DMS153 treated with DMSO at 0.1 percent for 48 hours (cell line): ENCODE measurements around the gene B4GALNT2.
"Not testable (repeated sequence)": the region's sequence is repeated elsewhere in the genome, so short reads cannot be mapped to it uniquely, and the experiment has no call there.

Source experiments
- DNase-seq: peaks from one replicate; lab custom pipeline; 2025; ENCODE audit not compliant: unreplicated experiment; lab: John Stamatoyannopoulos, UW

B4GALNT2 gene, protein sequence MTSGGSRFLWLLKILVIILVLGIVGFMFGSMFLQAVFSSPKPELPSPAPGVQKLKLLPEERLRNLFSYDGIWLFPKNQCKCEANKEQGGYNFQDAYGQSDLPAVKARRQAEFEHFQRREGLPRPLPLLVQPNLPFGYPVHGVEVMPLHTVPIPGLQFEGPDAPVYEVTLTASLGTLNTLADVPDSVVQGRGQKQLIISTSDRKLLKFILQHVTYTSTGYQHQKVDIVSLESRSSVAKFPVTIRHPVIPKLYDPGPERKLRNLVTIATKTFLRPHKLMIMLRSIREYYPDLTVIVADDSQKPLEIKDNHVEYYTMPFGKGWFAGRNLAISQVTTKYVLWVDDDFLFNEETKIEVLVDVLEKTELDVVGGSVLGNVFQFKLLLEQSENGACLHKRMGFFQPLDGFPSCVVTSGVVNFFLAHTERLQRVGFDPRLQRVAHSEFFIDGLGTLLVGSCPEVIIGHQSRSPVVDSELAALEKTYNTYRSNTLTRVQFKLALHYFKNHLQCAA

DNA sequence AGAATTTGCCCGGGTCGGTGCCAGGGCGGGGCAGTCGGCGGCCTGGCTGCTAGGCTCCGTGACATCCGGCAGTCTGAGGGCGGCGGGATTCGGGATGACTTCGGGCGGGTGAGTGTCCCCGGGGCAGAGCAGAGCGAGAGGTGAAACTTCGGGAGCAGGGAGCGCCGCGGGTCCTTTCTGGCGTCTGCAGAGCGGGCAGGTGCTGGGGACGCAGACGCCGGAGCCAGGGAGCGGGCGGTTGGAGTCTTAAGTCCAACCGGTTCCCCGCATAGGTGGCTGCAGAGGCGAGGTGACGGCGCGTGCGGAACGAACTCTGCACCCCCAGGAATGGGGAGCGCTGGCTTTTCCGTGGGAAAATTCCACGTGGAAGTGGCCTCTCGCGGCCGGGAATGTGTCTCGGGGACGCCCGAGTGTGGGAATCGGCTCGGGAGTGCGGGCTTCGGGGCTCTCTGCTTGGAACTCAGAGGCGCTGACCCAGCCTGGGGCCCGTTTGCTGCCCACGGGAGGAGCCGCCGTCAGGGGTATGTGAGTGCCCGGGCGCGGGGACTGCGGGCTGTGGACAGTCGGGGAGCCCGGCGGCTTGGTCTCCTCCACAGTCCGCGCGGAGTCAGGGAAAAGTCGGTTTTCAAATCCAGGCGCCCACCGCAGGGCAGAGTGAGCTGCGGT is at the start of gene B4GALNT2:
TSS of gene B4GALNT2 (plus strand) at position 71 of the 666 bp plus-strand sequence. CDS start at position 95, 24 bp downstream.
- DNase-seq = peak; percentile 25

DNA sequence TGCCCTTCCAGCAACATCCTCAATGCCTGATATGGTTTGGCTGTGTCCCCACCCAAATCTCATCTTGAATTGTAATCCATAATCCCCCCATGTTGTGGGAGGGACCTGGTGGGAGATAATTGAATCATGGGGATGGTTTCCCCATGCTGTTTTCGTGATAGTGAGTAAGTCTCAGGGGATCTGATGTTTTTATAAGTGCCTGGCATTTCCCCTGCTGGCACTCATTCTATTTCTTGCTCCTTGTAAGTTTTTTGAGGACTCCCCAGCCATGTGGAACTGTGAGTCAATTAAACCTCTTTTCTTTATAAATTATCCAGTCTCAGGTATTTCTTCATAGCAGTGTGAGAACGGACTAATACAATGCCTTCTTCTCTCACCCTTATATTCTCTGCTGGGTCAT is 47.5 kb upstream of the B4GALNT2 start:
- not testable (repeated sequence) for DNase-seq

GRCh38 chr17:49085565-49086315 is 46.8 kb upstream of the B4GALNT2 start:
- no peak for DNase-seq

GRCh38 chr17:49086316-49086605 is 46.3 kb upstream of the B4GALNT2 start:
- no peak for DNase-seq

- DNase-seq = no peak
Measured at GRCh38 chr17:49086649-49087048, 45.9 kb upstream of the B4GALNT2 start.

GRCh38 chr17:49089094-49089493 is 43.5 kb upstream of the B4GALNT2 start:
- DNase-seq = no peak

GRCh38 chr17:49090878-49091594 is 41.5 kb upstream of the B4GALNT2 start:
- no peak for DNase-seq

DNA sequence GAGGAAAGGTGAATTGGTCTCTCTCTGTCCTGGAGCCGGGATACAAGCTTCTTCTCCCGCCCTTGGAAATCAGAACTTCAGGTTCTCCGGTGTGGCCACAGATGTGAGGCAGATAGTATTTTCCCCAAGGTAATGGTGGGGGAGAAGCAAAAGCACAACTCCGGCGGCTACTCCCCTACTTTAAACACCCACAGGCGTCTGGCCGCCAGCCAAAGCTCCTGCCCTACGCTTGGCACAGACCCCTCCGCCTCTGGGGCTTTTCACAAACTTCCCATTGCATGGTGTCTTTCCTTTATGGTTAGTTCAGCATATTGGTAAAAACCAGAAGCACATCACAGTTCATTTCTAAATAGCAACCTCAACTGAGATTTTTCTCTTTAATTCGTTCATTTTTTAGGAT is 39.4 kb upstream of the B4GALNT2 start:
- DNase-seq = no peak

- no peak for DNase-seq
Measured at GRCh38 chr17:49100601-49101000, 32.0 kb upstream of the B4GALNT2 start.

DNA sequence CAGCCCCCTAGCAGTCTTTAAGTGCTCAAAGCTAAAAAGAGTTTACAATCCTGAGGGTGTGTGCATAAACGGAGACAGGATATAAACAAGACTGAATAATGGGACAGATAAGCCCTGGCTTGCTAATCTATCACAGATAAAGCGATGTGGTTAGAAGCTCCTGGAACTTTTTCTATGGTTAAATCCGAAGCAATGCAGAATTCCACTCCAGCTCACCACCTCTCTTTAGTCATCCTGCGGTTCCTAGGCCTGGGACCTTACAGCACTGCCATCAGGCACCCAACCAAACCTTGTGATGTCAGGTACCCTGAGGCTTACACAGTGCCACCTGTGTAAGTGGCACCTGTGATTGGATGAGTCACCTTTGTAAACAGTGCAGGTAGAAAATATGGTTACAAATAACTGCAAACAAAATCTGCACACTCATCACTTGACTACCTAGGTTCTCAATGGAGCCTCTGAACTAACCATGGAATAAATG is 31.5 kb upstream of the B4GALNT2 start:
- DNase-seq = peak; percentile 82

- not testable (repeated sequence) for DNase-seq
Measured at GRCh38 chr17:49103360-49103759, 29.2 kb upstream of the B4GALNT2 start.

- no peak for DNase-seq
Measured at GRCh38 chr17:49104511-49105074, 28.0 kb upstream of the B4GALNT2 start.

DNA sequence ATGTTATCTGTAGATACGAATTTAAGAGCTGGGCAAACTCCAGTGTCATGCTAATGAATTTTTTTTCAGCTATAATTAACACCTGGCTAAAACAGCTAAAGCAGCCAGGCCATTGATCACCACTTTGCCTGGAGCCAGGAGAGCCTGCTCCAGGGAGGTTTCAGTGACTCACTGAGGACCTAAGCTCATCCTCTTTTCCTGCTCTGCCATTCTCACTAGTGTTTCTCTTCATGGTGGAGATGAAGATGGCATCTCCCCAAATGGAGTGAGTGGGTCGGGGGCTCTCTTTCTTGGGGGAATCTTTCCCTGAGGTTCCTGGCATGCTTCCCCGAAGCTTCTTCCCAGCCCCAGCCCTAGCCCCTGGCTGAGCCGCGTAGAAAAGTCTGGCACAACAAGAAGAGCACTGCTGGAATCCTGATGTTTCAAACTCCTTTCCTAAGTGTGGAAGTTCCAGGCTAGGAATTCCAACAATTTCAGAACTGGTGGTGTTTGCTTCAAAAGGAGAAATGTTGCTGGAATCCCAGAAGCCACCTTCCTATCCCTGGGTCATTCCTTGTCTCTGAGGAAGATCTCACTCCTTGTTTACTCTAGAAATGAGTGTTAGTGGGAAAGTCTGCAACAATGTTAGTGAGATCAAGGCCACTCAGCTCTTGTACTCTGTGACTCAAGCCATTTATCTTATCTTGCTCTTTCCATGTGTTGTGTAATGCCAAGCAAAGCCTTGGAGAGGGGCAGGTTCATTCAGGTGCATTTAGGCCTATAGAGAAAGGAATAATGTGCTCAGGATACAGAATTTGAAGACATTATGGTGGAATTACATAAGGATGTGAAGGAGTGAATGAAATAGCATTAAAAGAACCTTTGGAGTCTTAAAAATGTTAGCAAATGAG is 26.0 kb upstream of the B4GALNT2 start:
- no peak for DNase-seq

- no peak for DNase-seq
Measured at GRCh38 chr17:49107211-49107557, 25.4 kb upstream of the B4GALNT2 start.

DNA sequence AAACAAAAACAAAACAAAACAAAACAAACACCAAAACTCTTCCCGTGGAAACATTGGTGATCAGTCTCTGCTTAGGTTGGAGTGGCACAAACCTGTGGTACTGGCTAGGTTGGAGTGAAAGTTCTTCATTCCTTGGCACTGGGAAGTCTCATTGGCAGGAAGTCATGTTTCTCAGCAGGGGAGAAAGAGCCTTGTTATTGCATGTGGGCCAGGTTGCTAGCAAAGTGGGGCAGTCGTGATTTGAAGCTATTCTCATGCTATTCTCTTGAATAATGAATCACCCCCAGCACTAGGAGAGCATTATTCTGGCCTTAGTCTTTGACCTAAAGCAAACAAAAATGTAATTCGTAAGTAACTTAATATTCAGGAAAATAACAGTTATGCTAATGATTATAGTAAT is 24.3 kb upstream of the B4GALNT2 start:
- DNase-seq = no peak

DNA sequence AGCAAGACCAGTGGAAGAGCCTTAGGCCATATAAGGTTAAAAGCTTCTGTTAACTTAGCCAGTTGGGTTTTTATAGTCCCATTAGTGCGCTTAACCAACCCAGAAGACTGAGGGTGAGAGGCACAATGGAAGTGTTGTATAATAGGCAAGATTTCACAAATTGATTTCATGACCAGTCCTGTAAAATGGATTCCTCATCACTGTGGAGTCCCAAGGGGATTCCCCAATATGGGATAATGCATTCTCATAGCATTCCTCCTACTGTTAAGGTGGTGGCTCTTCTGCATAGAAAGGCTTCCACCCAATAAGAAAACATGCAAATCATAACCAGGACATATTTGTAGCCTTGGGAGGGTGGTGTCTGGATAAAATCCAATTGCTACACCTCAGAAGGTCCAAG is 22.1 kb upstream of the B4GALNT2 start:
- no peak for DNase-seq

DNA sequence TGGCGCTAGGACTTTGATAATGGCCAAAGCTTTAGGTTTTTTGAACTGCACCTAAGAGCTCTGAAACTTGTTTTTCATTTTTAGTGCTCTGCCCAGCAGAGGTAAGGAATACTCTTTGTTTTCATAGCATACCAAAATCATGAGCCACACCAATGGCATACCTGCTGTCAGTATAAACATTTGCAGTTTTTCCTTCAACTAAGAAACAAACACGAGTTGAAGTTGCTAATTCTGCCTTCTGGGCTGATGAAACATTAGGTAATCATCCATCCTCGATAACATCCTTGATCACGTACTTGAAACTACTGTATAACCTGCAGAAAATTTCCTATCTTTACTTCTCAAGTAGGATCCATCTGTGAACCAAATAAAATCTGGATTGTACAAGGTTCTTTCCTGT is 20.6 kb upstream of the B4GALNT2 start:
- no peak for DNase-seq

DNA sequence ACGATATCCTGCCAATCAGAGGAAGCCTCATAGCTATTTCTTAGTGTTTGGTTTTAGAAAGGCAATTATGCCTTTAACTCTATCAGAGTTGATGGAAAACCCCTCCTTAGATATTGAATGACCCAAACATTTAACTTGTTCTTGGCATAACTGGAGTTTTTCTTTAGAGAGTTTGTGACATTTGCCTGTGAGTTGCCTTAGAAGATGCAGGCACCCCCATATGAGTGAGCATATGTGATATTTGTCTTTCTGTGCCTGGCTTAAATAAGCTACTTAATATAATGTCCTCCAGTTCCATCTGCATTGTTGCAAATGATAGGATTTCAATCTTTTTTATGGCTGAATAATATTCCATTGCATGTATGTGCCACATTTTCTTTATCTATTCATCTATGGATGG is 19.6 kb upstream of the B4GALNT2 start:
- DNase-seq = no peak

DNA sequence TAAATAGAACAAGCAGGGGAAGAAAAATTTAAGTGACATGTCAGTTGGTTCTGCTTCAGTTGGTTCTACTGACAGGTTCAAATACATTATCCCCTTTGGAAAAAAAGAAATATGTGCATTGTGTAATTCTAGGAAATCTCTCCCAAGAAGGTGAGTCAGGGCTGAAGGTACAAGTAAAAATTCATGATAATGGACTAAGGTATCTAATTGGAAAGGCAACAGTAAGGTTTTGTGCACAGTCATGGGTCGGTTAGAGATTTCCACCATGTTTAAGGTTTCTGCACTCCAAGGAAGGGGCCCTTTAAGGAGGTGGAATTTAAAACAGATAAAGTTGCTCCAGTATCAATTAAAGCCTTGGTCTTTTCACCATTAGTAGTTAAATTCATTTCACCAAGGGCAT is 17.9 kb upstream of the B4GALNT2 start:
- no peak for DNase-seq
